H4 (cell line): ENCODE data around the gene SFSWAP. TPM values are rescaled to one million over a fixed set of nuclear protein-coding genes. Genes with fewer than 3 reads are reported as not detected.

Experiments used
- DNase-seq: peaks from one replicate; pipeline ENCODE4 v3.0.0-alpha.2; 2015; ENCODE audit warnings: low spot score
- total RNA-seq: library from RNA; depleted of rRNA; stranded (reverse); fragments of >200 nt; shearing (Covaris generic); gene quantifications from 2 replicates; pipeline ENCODE4 v1.2.3, GENCODE V29; 2014; rRNA removed

Gene SFSWAP
- total RNA-seq, 1 experiment from 2014 or later: 20.0 TPM

DNA sequence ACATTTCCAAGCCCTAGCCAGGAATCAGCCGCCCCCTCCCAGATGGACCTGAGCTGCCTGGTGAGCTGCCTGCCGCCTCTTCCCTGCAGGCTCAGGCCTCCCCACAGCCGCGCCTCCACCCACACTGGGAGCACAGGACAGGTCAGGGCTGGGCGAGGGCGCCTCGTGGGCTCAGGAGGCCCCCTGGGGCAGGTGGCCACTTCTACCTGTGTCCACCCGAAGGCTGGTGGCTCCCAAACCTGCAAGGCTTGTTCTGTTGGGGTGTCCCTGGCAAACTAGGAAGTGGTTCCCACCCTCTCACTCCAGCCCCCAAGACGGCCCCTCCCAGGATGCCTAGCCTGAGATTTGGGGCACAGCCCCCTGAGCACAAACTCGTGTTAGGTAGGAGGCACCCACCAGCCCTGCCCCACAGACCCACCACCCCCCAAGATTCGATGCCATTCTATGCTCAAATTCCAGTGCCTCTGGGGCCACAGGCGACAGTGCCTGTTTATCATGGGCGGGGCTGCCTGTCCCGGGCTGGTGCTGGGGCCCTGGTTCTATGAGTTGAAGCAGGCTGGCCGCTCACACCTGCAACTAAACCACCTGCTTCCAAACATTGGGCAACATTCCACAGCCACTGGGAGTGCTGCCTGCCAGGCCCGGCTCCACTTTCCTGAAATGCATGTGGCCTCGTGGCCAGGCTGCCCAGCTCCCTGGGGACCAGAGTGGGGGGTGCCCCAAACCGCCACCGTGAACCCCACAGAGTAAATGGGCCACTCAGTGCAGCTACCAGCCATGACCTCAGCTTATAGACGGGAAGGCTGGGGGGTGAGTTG, 124.1 kb downstream of the SFSWAP start:
- no peak for DNase-seq

DNA sequence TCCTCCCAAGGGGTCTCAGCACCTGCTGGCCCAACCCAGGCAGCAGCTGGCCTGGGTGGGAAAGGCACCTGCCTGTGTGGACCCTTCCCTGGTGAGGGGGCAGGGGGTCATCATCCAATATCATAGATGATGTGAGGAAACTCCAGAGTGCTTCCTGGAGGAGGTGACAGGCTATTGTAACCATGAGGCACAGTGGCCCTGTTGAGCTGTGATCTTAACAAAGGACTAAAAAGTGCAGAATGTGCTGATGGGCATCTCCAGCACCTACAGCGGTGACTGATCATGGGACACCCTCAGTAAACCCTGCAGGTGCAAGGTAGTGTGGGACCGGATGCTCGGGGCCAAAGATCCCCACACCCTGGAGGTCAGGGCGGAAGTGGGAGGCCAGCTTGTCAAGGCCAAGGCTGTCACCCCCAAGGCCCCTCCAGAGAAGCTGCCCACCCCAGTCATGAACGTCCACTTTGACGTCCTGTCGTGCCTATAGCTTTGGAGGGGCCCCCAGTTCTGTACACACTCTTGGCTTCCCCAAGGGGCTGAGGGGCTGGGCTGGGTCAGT, 124.8 kb downstream of the SFSWAP start:
- no peak for DNase-seq

DNA sequence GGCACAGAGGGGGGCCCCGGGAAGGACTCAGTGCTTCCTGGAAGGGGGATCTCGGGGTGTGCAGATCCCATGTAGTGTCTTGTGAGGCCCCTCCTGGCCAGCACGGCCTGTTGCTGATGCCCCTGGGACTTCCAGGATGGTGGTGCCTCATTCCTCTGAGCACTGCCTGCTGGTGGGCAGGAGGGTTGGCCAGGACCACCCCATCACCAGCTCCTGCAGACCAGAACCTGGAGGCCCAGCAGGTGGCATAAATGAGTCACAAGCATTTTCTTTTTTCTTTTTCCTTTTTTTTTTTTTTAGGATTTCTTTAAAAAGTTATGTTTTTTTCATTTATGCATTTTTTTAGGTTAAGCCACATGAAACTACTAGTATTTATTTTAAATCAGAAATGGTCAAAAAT, 125.3 kb downstream of the SFSWAP start:
- DNase-seq: no peak

DNA sequence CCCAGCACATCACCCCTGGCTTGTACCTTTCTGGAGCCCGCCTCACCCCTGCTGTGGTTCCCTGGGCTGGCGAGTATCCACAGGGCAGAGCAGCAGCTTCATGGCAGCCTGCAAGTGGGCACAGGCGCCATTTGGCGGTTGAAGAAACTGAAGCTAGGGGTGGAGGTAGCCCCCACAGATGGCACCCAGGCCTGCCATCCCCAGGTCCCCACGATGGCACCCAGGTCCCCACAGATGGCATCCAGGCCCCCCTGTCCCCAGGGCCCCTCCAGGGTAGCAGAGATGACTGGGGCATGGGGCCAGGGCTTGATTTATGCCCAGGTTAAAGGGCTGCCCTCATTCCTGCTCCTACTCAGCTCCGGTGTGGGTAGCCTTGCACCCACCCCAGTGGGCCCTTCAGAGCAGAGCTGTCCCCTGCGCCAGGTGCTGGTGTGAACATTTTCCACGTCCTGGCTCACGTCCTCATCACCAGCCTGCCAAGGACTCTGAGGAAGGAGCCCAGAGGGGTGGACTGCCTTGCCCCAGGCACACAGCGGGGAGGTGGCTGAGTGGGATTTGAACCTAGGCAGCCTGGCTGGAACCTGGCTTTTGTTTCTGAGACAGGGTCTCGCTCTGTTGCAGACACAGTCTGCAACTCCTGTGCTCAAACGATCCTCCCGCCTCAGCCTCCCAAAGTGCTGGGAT, 126.0 kb downstream of the SFSWAP start:
- no peak for DNase-seq

DNA sequence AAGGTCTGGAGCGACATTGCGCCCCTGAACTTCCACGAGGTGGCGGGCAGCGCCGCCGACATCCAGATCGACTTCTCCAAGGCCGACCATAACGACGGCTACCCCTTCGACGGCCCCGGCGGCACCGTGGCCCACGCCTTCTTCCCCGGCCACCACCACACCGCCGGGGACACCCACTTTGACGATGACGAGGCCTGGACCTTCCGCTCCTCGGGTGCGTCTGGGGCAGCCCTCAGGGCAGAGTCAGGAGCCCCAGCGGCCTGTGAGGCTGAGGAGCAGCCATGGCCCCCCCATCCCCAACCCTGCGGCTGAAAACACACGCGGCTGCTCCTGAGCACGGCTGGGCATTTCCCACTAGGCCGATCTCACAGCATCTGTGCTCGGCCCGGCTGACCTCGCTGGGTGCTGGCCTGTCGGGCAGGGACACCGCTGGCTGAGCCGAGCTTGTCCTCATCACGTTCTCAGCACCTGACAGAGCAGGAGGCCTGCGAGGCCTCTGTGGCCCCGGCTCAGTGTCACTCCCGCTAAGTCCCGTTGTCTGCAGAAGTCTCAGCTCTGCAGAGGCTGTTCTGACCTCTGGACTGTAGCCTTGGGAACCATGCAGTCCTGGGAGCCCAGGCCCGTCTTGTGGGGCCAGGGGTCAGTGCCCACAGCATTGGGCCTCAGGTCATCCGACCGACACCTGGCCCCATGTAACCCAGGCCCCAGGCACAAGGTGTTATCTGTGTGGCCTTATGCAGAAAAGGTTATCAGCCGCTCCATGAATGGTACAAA, 129.9 kb downstream of the SFSWAP start:
- DNase-seq: no peak

DNA sequence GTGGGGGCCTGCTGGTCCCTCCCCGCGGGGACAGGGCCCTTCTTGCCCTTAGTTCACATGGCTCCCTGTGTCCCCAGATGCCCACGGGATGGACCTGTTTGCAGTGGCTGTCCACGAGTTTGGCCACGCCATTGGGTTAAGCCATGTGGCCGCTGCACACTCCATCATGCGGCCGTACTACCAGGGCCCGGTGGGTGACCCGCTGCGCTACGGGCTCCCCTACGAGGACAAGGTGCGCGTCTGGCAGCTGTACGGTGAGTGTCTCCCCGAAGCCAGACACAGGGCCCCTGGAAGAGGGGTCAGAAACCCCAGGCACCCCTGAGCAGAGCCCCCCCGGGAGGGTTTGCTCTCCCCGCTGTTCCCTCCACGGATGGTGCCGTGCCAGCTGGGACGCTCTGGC, 130.7 kb downstream of the SFSWAP start:
- no peak for DNase-seq

DNA sequence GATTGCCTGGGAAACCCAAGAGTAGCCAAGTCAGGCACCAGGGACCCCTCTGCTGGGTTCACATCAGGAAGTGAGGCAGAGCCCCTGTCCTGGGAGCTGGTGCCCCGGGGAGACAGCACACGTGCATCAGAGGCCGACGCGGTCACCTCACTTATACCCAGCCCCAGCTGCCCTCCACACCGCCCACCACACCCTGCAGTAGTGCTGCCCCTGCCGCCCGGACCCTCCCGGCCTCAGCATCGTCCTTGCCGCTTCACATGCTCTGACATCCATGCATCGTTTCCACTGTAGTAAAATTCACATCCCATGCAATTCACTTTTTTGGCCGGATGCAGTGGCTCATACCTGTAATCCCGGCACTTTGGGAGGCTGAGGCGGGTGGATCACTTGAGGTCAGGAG, 131.3 kb downstream of the SFSWAP start:
- DNase-seq: no peak

DNA sequence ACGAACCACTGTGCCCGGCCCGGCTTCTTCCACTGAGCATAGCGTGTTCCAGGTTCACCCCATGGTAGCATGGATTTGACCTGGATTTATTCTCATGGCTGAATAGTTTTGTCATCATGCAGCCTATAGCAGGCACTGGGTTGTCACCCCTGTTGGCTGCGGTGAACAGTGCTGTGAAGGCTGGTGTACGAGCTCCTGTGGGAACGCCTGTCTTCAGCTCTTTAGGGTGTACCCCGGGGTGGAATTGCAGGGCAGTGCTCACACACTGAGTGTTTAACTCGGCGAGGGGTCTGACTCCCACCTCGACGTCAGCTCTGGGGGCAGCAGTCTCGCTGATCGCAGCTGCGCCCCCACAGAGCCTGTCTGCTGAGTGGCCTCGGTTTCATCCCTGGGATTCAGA, 132.6 kb downstream of the SFSWAP start:
- no peak for DNase-seq

DNA sequence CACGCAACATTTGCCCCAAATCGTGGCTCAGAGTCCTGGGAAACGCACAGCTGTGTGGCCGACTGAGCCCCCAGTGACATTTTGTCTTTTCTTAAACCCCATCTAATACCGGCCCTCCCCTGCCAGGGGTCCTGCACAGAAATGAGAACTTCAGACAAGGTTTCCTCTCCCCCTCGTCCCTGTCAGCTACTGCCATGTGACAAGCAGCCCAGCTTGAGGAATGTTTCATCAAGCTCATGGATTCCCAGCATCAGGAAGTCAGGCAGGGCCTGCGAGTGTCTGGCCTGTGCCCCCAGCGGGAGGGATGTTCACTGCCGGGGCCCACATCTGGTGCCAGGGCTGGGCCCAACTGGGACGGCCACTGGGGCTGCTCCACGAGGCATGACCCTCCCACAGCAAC, 133.2 kb downstream of the SFSWAP start:
- DNase-seq: no peak

DNA sequence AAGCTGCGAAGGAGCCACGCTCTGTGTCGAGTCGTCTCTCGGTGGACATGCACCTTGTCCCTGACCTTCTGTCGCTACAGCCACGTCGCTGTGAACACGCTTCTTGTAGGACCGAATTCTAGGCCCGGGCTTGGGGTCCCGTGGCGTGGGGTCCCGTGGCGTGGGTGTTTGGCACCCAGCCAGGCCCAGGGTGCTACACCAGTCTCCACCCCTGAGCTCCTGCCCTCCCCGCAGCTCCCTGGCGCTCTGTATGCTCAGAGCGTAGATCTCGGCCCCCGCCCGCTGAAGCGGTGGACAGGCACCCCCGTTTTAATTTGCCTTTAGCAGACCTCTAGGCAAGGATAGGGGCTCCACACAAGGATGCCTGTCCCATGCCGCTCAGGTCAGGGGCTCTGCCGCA, 133.8 kb downstream of the SFSWAP start:
- DNase-seq: no peak

DNA sequence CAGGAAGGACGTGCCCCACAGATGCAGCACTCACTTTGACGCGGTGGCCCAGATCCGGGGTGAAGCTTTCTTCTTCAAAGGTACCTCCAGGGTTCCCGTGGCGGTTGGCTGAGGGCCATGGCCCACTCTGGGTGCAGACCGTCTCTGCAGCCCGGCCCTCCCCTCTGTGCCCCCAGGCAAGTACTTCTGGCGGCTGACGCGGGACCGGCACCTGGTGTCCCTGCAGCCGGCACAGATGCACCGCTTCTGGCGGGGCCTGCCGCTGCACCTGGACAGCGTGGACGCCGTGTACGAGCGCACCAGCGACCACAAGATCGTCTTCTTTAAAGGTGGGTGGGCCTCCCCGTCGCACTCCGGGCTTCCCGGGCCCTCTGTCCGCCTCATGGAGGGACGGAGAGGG, 134.2 kb downstream of the SFSWAP start:
- no peak for DNase-seq

DNA sequence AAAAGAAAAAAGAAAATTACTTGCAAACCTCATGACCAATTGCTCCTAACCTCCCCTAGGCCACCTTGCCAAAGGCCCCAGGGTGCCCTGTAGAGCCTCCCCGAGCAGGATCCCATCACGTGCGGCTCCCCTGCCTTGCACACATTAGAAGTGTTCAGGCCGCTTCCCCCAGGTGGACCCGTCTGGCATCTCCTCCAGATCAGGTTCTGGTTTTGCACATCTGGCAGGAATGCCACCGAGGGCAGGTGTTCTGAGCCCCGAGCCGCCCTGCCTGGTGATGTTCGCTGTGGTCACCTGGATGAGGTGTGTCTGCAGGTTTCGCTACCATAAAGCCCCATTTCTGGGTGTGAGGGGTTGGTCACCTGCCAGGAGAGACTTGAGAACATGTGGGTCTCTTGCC, 136.6 kb downstream of the SFSWAP start:
- DNase-seq: no peak

DNA sequence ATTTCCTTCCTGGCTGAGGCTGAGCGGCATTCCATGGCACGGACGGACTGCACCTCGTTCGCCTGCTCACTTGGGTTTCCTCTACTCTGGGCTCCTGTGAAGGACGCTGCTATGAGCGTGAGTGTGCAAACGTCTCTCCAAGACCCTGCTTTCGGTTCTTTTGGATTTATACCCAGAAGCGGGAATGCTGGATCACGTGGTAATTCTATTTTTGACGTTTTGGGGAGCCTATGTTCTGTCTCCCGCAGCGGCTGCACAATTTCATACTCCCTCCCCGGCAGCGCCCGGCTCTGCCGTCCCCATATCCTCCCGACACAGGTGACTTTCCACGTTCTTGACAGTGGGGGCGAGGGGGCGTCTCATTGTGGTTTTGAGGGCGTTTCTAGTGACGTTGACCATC, 137.9 kb downstream of the SFSWAP start:
- DNase-seq: no peak

Other genes starting within 250 kb of the SFSWAP start
- 5.0 and 14.1 TPM in 2 replicates for gene MMP17, start 117.3 kb downstream of the SFSWAP start, total RNA-seq
- 1.9 and 2.5 TPM in 2 replicates for gene ULK1, start 183.5 kb downstream of the SFSWAP start, total RNA-seq
- 6.3 and 9.0 TPM in 2 replicates for gene PUS1, start 218.2 kb downstream of the SFSWAP start, total RNA-seq
- gene EP400, start 238.9 kb downstream of the SFSWAP start, total RNA-seq: 5.3 and 6.7 TPM in 2 replicates